DOHH2 (cell line): ENCODE measurements around the gene CPOX.
A peak's percentile ranks its signal among the peaks of the same experiment; 100 is the strongest.

Source experiments
- H3F3A ChIP-seq: fragments of 200-600 bp; sonication (generic), shearing (Covaris generic); 2 replicates; pipeline ENCODE4 v1.6.0; 2016; ENCODE audit warnings: antibody characterized with exemption, mild to moderate bottlenecking; ENCODE audit not compliant: control insufficient read depth, insufficient read depth
- H3K27ac ChIP-seq: fragments of 200-600 bp; sonication (generic); 2 replicates; pipeline ENCODE4 v1.5.1; 2014; ENCODE audit warnings: low read depth, mild to moderate bottlenecking, low read length, moderate library complexity
- H3K27me3 ChIP-seq: fragments of 200-600 bp; sonication (generic); 2 replicates; pipeline ENCODE4 v1.6.1; 2014; ENCODE audit warnings: mild to moderate bottlenecking, low read length, mixed read lengths; ENCODE audit not compliant: control insufficient read depth
- H3K36me3 ChIP-seq: fragments of 200-600 bp; sonication (generic); 2 replicates; pipeline ENCODE4 v1.6.1; 2014; ENCODE audit warnings: mild to moderate bottlenecking, low read length, moderate library complexity, mixed read lengths; ENCODE audit not compliant: control insufficient read depth
- H3K4me1 ChIP-seq: fragments of 200-600 bp; sonication (generic); 2 replicates; pipeline ENCODE4 v1.6.1; 2014; ENCODE audit warnings: mild to moderate bottlenecking, low read length, mixed read lengths; ENCODE audit not compliant: control insufficient read depth
- H3K4me2 ChIP-seq: fragments of 200-600 bp; sonication (generic); 2 replicates; pipeline ENCODE4 v1.6.0; 2014; ENCODE audit warnings: mild to moderate bottlenecking, low read length, moderate library complexity
- H3K4me3 ChIP-seq: fragments of 200-600 bp; sonication (generic); 2 replicates; pipeline ENCODE4 v1.5.1; 2014; ENCODE audit warnings: mild to moderate bottlenecking, low read length, mixed read lengths
- H3K79me2 ChIP-seq: fragments of 200-600 bp; sonication (generic); 2 replicates; pipeline ENCODE4 v1.6.1; 2014; ENCODE audit warnings: mild to moderate bottlenecking, low read length, mixed read lengths; ENCODE audit not compliant: control insufficient read depth
- H3K9me2 ChIP-seq: fragments of 200-600 bp; sonication (generic); replicated peaks from 2 replicates; pipeline ENCODE4 v1.6.1; 2014; ENCODE audit warnings: mild to moderate bottlenecking, low read length, mixed read lengths; ENCODE audit not compliant: control insufficient read depth
- H3K9me3 ChIP-seq: fragments of 200-600 bp; sonication (generic); 2 replicates; pipeline ENCODE4 v1.6.1; 2014; ENCODE audit warnings: antibody characterized with exemption, low read length, mixed read lengths; ENCODE audit not compliant: control insufficient read depth, insufficient read depth
- H4K20me1 ChIP-seq: fragments of 200-600 bp; sonication (generic); 2 replicates; pipeline ENCODE4 v1.6.0; 2014; ENCODE audit warnings: low read depth, mild to moderate bottlenecking, antibody characterized with exemption, low read length, moderate library complexity; ENCODE audit not compliant: control insufficient read depth, insufficient read depth
- EZH2phosphoT487 ChIP-seq: fragments of 200-600 bp; sonication (generic); IDR thresholded peaks from 2 replicates; pipeline ENCODE4 v1.6.1; 2017; ENCODE audit warnings: borderline replicate concordance, mild to moderate bottlenecking, antibody characterized with exemption, low read length, moderate library complexity, mixed read lengths
- TF ChIP-seq, protein P1 (sequence below): fragments of 200-600 bp; sonication (generic); IDR thresholded peaks from one replicate; pipeline ENCODE4 v1.5.1; 2014; ENCODE audit warnings: antibody characterized with exemption, mild to moderate bottlenecking, low read depth, low read length; ENCODE audit not compliant: poor library complexity, severe bottlenecking

CPOX gene

DNA sequence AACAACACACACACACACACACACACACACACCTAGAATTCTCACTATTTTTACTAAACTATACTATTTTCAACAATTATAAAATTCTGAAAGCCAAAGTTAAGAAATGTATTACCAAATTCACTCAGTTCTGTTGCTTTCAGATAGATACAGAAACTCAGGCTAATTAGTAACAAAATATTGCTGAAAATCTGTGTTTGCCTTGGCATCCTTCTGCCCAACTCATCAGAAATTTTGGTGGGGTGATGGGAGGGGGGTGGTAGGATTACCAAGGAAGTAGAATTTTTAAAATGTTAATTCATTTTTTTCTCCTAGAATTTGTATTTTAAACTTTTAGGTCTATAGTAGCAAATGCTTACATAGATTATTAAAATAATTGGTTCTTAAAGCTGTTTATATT is 2.7 kb upstream of the CPOX start:
- no peaks in the 10 kb centered on the region for H3K9me3 ChIP-seq
- no peaks in the 10 kb centered on the region for H3K27me3 ChIP-seq
- H3K27ac ChIP-seq = no peak overlapping the region
- H3K4me2 ChIP-seq = no peak overlapping the region
- no peaks in the 10 kb centered on the region; the same call in 1 of the 2 replicates for H3F3A ChIP-seq
- peaks cover 5% of the 10 kb centered on the region; the same call in 1 of the 2 replicates for H4K20me1 ChIP-seq
- H3K9me2 ChIP-seq = no peaks in the 10 kb centered on the region
- H3K4me3 ChIP-seq = no peak overlapping the region
- H3K4me1 ChIP-seq = peaks cover 37% of the 10 kb centered on the region
- H3K36me3 ChIP-seq = peaks cover 5% of the 10 kb centered on the region
- peaks cover 18% of the 10 kb centered on the region for H3K79me2 ChIP-seq
- TF ChIP-seq EZH2phosphoT487 = no peak
- TF ChIP-seq, protein P1, sequence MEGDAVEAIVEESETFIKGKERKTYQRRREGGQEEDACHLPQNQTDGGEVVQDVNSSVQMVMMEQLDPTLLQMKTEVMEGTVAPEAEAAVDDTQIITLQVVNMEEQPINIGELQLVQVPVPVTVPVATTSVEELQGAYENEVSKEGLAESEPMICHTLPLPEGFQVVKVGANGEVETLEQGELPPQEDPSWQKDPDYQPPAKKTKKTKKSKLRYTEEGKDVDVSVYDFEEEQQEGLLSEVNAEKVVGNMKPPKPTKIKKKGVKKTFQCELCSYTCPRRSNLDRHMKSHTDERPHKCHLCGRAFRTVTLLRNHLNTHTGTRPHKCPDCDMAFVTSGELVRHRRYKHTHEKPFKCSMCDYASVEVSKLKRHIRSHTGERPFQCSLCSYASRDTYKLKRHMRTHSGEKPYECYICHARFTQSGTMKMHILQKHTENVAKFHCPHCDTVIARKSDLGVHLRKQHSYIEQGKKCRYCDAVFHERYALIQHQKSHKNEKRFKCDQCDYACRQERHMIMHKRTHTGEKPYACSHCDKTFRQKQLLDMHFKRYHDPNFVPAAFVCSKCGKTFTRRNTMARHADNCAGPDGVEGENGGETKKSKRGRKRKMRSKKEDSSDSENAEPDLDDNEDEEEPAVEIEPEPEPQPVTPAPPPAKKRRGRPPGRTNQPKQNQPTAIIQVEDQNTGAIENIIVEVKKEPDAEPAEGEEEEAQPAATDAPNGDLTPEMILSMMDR = no peak

DNA sequence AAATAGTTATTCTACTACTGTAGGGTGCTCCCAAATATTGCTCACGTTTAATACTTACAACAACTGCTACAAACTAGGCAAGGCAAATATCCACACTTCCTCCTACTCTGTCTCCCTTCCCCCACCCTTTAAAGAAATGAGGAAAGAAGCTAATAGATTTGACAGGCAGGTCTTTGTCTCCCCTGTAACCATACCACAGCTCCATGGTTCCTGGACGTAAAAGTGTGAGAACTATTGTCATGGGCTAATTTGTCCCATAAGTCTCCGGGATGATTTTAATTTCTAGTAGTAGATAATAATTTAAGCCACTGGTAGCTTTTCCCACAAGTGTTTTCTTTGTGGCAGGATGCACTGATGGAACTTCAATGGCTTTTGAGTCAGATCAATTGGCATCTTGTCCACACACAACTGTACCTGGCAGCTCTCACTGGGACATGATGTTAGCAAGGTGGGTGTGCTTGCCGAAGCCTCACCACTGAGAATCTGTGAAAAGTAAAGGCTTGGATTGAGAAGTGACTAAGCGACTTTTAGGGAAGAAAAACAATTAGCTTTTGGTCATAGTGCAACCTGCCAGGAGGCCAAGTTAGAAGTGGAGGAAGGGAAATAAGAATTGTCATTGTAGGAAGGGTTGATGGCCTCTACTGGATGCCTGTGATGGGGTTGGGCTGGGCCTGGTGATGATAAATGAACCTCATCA is 1.4 kb upstream of the CPOX start:
- Histone ChIP-seq H3K27me3 (no peaks in the 10 kb centered on the region), H3K9me2 (no peaks in the 10 kb centered on the region), H3K36me3 (peaks cover 18% of the 10 kb centered on the region), H3K4me2 (peak overlapping the region; percentile 96; the same call in 1 of the 2 replicates), H3K9me3 (no peaks in the 10 kb centered on the region), H3K27ac (no peak overlapping the region), H3K4me1 (peaks cover 35% of the 10 kb centered on the region), H3K79me2 (peaks cover 18% of the 10 kb centered on the region), H3K4me3 (no peak overlapping the region), H4K20me1 (peaks cover 5% of the 10 kb centered on the region; the same call in 1 of the 2 replicates), H3F3A (no peaks in the 10 kb centered on the region; the same call in 1 of the 2 replicates)
- no peak for TF ChIP-seq EZH2phosphoT487
- TF ChIP-seq, protein P1 = no peak

DNA sequence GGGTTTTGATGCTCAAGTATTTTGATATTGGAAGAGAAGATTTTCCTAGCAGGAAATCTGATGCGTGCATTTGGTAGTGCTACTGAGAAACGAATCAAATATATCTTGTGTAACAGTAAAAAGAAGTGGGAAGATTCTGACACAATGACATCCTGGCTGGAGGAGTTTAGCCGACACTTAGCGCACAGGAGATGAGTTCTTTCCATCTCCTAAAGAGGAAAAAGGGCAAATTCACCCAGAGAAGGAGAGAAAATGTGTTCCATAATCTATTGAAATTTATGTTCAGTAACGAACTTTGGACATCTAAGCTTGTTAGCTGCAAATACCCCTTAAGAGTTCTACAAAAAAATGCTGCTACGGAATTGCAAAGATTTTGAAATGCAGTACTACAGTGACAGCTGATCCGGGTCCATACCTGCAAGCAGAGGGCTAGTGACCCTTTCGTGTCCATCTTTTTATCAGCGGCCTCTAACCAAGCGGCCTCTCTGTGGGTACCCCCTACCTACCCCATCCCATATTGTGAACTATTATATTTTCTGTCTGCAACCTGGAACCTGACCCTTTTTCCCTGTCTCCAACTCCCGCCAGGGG is 971 bp downstream of the CPOX start:
- peaks cover 5% of the 10 kb centered on the region; the same call in 1 of the 2 replicates for H4K20me1 ChIP-seq
- H3K36me3 ChIP-seq = peaks cover 31% of the 10 kb centered on the region
- H3K4me1 ChIP-seq = peaks cover 40% of the 10 kb centered on the region
- no peak overlapping the region for H3K27ac ChIP-seq
- H3K27me3 ChIP-seq = no peaks in the 10 kb centered on the region
- no peaks in the 10 kb centered on the region; the same call in 1 of the 2 replicates for H3F3A ChIP-seq
- TF ChIP-seq, protein P1 = no peak
- no peak for TF ChIP-seq EZH2phosphoT487
- H3K4me2 ChIP-seq = peak overlapping the region; percentile 96
- peaks cover 18% of the 10 kb centered on the region for H3K79me2 ChIP-seq
- peak overlapping the region; percentile 89 for H3K4me3 ChIP-seq
- H3K9me2 ChIP-seq = no peaks in the 10 kb centered on the region
- no peaks in the 10 kb centered on the region for H3K9me3 ChIP-seq
